Measurements from ENCODE around the gene ST3GAL5. TPM values are rescaled to one million over a fixed set of nuclear protein-coding genes. Genes with fewer than 3 reads are reported as not detected.
"Not testable (repeated sequence)": the region's sequence is repeated elsewhere in the genome, so short reads cannot be mapped to it uniquely, and the experiment has no call there.

ST3GAL5 gene
- total and polyA plus RNA-seq, 2 experiments from 2014 or later, result 3.2 to 7.9 TPM

GRCh38 chr2:85898881-85899280 lies 10.1 kb upstream of the ST3GAL5 start (continued):
- no peak for TF ChIP-seq ZNF462 (CRISPR knock-in tag; IDR thresholded peaks at IDR 0.05)
- TF ChIP-seq, protein P1, sequence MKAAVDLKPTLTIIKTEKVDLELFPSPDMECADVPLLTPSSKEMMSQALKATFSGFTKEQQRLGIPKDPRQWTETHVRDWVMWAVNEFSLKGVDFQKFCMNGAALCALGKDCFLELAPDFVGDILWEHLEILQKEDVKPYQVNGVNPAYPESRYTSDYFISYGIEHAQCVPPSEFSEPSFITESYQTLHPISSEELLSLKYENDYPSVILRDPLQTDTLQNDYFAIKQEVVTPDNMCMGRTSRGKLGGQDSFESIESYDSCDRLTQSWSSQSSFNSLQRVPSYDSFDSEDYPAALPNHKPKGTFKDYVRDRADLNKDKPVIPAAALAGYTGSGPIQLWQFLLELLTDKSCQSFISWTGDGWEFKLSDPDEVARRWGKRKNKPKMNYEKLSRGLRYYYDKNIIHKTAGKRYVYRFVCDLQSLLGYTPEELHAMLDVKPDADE (IDR thresholded peaks at IDR 0.05), result no peak
- no peak for TF ChIP-seq ZNF331 (CRISPR knock-in tag; IDR thresholded peaks at IDR 0.05; ENCODE audit: low read depth)

- DNase-seq (ENCODE audit: low spot score); H3K36me3 Mint-ChIP-seq (ENCODE audit: low read depth); H3K36me3 ChIP-seq (ENCODE audit: insufficient read depth); H3K79me2 ChIP-seq (replicated peaks; ENCODE audit: insufficient read depth); H4K20me1 ChIP-seq (replicated peaks; ENCODE audit: insufficient read depth); H3K27me3 Mint-ChIP-seq (ENCODE audit: insufficient read depth, low read depth, poor library complexity); H3K27ac Mint-ChIP-seq; ATAC-seq; H3K4me3 Mint-ChIP-seq; H3K9me2 ChIP-seq (ENCODE audit: insufficient read depth); H3K4me1 Mint-ChIP-seq; H3F3A ChIP-seq (replicated peaks; ENCODE audit: low read depth); H3K4me2 ChIP-seq; H3K4me3 ChIP-seq; H3K4me1 ChIP-seq (ENCODE audit: insufficient read depth); H2AFZ ChIP-seq; H3K9me3 Mint-ChIP-seq; H3K27ac ChIP-seq (ENCODE audit: low read depth); H3K27me3 ChIP-seq (ENCODE audit: insufficient read depth): not testable (repeated sequence)
Measured at GRCh38 chr2:85894554-85895278, 5.9 kb upstream of the ST3GAL5 start.

Measured in GM23338 (cell line).